Measurements from ENCODE around the gene SPATS2. TPM values are rescaled to one million over a fixed set of nuclear protein-coding genes. Genes with fewer than 3 reads are reported as not detected.

Gene SPATS2
- total and polyA plus RNA-seq, 10 of the 15 experiments (the other 5 are each of a cell fraction or from before 2014, with no cell fraction given) = 9.0 to 54.2 (median 27.5) TPM

DNA sequence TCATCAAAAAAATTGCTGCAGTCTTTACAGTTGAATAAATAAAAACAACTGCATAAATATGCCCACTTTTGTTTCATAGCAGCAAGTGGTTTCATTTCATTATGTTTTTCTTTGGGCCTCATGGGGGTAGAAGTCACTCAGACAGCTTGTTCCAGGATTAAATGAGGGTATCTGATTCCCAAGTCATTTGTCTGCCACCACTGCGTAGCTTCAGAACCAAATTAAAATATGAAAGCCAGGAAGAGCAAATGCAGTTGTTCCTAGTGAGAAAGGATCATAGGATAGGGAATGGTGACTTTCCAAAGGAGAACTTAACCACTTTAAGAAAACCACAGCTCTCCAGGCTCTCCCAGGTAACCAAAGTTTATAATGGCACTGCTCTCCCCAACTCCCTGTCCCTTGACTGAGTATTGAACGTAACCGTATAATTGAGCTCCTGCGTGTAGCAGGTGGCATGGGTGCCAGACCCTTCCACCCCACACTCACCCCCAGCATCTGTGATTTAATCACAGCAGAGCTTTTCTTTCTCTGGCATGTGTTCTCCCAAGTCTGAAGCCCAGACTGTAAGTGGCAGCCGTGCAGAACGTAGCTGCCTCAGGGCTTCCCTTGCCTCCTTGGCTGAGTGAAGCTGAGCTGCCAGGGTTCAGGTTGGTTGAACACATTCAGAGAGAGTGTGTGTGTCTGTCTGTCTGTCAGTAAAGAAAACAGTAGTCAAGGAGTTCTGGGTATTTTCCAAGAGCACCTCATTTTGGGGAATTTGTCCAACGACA is 160.3 kb downstream of the SPATS2 start:
- ChIA-PET RAD21 (ENCODE audit: unreplicated experiment) (interaction anchor here (1.0 to 2.3 kb wide), 3 partner anchors 13 to 169 kb away, joined by 3 to 8 read pairs (median 3); no protein-coding TSS in a partner anchor), CTCF (interaction anchor here (0.7 to 5.4 kb wide), 5 partner anchors 13 to 180 kb away, joined by 3 to 40 read pairs (median 3); no protein-coding TSS in a partner anchor), POLR2A (no interaction called here), SMC1A (ENCODE audit: uncharacterized antibody, unreplicated experiment) (interaction anchor here (0.7 to 33.2 kb wide), 6 partner anchors 14 to 166 kb away, joined by 3 to 740 read pairs (median 6); partner anchors contain the start of gene SPATS2)
- H4K20me1 ChIP-seq (ENCODE audit: control insufficient read depth, insufficient read depth) = no peaks in the 10 kb centered on the region
- H3K9me3 ChIP-seq (replicated peaks; ENCODE audit: control insufficient read depth, insufficient read depth, low read length) = no peaks in the 10 kb centered on the region
- intact Hi-C loops (cut with micrococcal nuclease; ENCODE audit: unreplicated experiment) (no loop called here), in situ Hi-C loops (cut with MboI) (no loop called here)
- no peak overlapping the region for H3K4me3 ChIP-seq
- FAIRE-seq (no peak), DNase-seq (ENCODE audit: low read depth, low spot score) (no peak), ATAC-seq (no peak)
- TF ChIP-seq NBN (IDR thresholded peaks at IDR 0.05) = no peak
- no peak for TF ChIP-seq RFX5 (IDR thresholded peaks at IDR 0.05; ENCODE audit: low read depth, low read length)
- TF ChIP-seq POLR2AphosphoS5 (IDR thresholded peaks at IDR 0.05; ENCODE audit: low read length) = 0 out of 2 replicates have a peak, but pooled peaks have one; percentile 31
- H3K4me1 ChIP-seq (ENCODE audit: control insufficient read depth, insufficient read depth, low read length) = no peaks in the 10 kb centered on the region
- H3K27me3 ChIP-seq (replicated peaks in 1 of 2; ENCODE audit: control insufficient read depth in 2 of 2, insufficient read depth in 2 of 2, low read length in 1 of 2) = no peaks in the 10 kb centered on the region
- no peaks in the 10 kb centered on the region for H3K79me2 ChIP-seq (ENCODE audit: control insufficient read depth, insufficient read depth, low read length)
- no TSS peak for BruUV-seq (replicated peaks)
- no peak overlapping the region for H3K27ac ChIP-seq (ENCODE audit: control insufficient read depth, insufficient read depth)
- peaks cover 12 to 19% of the 10 kb centered on the region in 2 experiments for H3K36me3 ChIP-seq (ENCODE audit: control insufficient read depth in 2 of 2, insufficient read depth in 2 of 2, low read length in 1 of 2)
- no peak overlapping the region for H2AFZ ChIP-seq (ENCODE audit: control insufficient read depth, low read depth, low read length)
- no peak overlapping the region for H3K9ac ChIP-seq (ENCODE audit: control insufficient read depth, insufficient read depth, low read length)
- no peak overlapping the region for H3K4me2 ChIP-seq (ENCODE audit: control insufficient read depth, insufficient read depth)
- 80% methylated on average over 7 of the region's 7 CpGs for WGBS (ENCODE audit: insufficient coverage, insufficient replicate concordance, low lambda C conversion rate, missing lambda C conversion rate)

DNA sequence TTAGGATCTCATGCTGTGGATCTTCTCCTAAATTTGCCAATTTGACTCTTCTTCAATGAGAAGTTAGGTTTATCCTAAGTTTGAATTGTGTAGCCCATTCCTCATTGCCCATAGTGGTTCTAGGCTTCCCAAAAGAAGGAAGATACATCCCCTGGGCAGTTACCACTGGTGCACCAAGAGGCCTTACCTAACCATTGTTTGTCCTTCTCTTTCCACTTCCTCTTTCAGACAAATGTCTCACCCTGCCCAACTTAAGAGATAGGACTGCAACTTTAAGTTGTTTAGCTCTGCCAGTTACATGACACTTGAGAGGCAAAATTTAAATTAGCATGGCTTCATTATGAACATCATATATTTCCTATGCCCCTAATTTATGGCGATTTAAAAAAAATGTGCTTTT is 162.2 kb downstream of the SPATS2 start:
- H3K4me1 ChIP-seq (ENCODE audit: control insufficient read depth, insufficient read depth, low read length) = no peaks in the 10 kb centered on the region
- 93% methylated on average over 1 of the region's 1 CpG for WGBS (ENCODE audit: insufficient coverage, insufficient replicate concordance, low lambda C conversion rate, missing lambda C conversion rate)
- POLR2A ChIA-PET = interaction anchor here (0.6 to 0.7 kb wide), 2 partner anchors 26 to 194 kb away, joined by 5 read pairs; no protein-coding TSS in a partner anchor
- SMC1A ChIA-PET (ENCODE audit: uncharacterized antibody, unreplicated experiment) = interaction anchor here (1.4 to 33.2 kb wide), 2 partner anchors 25 to 168 kb away, joined by 3 to 740 read pairs; partner anchors contain the start of gene SPATS2
- in situ Hi-C loops (cut with MboI) = no loop called here
- peak; percentile 63 for ATAC-seq
- no peaks in the 10 kb centered on the region for H3K79me2 ChIP-seq (ENCODE audit: control insufficient read depth, insufficient read depth, low read length)
- H3K36me3 ChIP-seq (ENCODE audit: control insufficient read depth in 2 of 2, insufficient read depth in 2 of 2, low read length in 1 of 2) = peaks cover 12 to 15% of the 10 kb centered on the region in 2 experiments
- intact Hi-C loops (cut with micrococcal nuclease; ENCODE audit: unreplicated experiment) = no loop called here
- H3K9ac ChIP-seq (ENCODE audit: control insufficient read depth, insufficient read depth, low read length) = no peak overlapping the region
- CTCF ChIA-PET = interaction anchor here (1.3 to 2.1 kb wide), 2 partner anchors 21 to 171 kb away, joined by 3 to 10 read pairs; no protein-coding TSS in a partner anchor
- no peak for DNase-seq (ENCODE audit: low read depth, low spot score)
- no peak for FAIRE-seq
- TF ChIP-seq LARP7 (IDR thresholded peaks at IDR 0.05) (no peak), IKZF2 (IDR thresholded peaks at IDR 0.05) (0 out of 4 replicates have a peak, but pooled peaks of 1 of the 2 experiments have one; percentile 14), SPI1 (IDR thresholded peaks at IDR 0.05; ENCODE audit: borderline replicate concordance, insufficient read depth, low read depth, low read length) (peak; percentile 92)
- H3K4me2 ChIP-seq (ENCODE audit: control insufficient read depth, insufficient read depth) = no peak overlapping the region
- no peak overlapping the region for H3K4me3 ChIP-seq
- no peaks in the 10 kb centered on the region for H4K20me1 ChIP-seq (ENCODE audit: control insufficient read depth, insufficient read depth)
- no peaks in the 10 kb centered on the region for H3K27me3 ChIP-seq (replicated peaks in 1 of 2; ENCODE audit: control insufficient read depth in 2 of 2, insufficient read depth in 2 of 2, low read length in 1 of 2)
- BruUV-seq (replicated peaks) = no TSS peak
- RAD21 ChIA-PET (ENCODE audit: unreplicated experiment) = interaction anchor here (0.7 kb wide), 1 partner anchor 19 kb away, joined by 4 read pairs; no protein-coding TSS in a partner anchor
- no peaks in the 10 kb centered on the region for H3K9me3 ChIP-seq (replicated peaks; ENCODE audit: control insufficient read depth, insufficient read depth, low read length)
- H3K27ac ChIP-seq (ENCODE audit: control insufficient read depth, insufficient read depth) = no peak overlapping the region
- no peak overlapping the region for H2AFZ ChIP-seq (ENCODE audit: control insufficient read depth, low read depth, low read length)
